ENCODE results near the gene PRAF2. TPM values are rescaled to one million over a fixed set of nuclear protein-coding genes. Genes with fewer than 3 reads are reported as not detected.

The PRAF2 gene
- total RNA-seq, 2 experiments from 2014 or later: 23.8 to 23.9 TPM

DNA sequence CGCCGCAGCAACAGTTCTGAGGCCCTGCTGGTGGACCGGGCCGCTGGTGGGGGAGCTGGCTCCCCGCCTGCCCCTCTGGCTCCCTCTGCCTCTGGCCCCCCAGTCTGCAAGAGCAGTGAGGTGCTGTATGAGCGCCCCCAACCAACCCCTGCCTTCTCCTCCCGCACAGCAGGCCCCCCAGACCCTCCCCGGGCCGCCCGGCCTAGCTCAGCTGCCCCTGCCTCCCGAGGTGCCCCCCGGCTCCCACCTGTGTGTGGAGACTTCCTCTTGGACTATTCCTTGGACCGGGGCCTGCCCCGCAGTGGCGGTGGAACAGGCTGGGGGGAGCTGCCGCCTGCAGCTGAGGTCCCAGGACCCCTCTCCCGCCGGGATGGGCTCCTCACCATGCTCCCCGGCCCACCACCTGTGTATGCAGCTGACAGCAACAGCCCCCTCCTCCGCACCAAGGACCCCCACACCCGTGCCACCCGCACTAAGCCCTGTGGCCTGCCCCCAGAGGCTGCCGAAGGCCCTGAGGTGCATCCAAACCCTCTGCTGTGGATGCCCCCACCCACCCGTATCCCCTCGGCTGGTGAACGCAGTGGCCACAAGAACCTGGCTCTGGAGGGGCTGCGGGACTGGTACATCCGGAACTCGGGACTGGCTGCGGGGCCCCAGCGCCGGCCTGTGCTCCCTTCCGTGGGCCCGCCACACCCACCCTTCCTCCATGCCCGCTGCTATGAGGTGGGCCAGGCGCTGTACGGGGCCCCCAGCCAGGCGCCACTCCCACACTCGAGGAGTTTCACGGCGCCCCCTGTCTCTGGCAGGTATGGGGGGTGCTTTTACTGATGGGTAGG is 6.3 kb downstream of the PRAF2 start:
- H3K4me1 Mint-ChIP-seq: no peaks in the 10 kb centered on the region
- POLR2A ChIA-PET: no interaction called here
- no peaks in the 10 kb centered on the region for H3K27me3 Mint-ChIP-seq
- no peaks in the 10 kb centered on the region for H3K9me3 Mint-ChIP-seq
- H3K27ac Mint-ChIP-seq: no peak overlapping the region
- no peak for DNase-seq
- no peak overlapping the region for H3K4me3 Mint-ChIP-seq
- H3K36me3 Mint-ChIP-seq: no peaks in the 10 kb centered on the region
- ATAC-seq (ENCODE audit: low read depth): no peak

DNA sequence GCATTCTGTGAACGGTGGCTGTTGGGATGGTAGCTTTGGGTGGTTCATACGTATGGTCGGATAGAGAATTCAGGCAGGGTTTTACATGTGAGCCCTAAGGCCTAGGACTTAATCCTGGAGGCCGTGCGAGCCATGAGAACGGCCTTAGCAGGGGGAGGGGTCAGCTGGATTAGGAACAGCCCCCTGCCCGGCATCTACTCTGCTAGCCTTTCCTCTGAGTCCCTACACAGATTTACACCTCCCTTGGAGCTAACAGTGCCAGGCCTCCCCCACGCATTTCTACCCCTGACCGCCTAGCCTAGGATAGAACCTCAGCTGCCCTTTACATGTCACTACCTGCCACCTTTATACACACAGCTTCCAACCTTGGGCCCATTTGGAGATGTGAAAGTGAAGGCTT is 7.1 kb downstream of the PRAF2 start:
- POLR2A ChIA-PET: no interaction called here
- ATAC-seq (ENCODE audit: low read depth): no peak
- Mint-ChIP-seq H3K27me3 (no peaks in the 10 kb centered on the region), H3K27ac (no peak overlapping the region), H3K4me1 (no peaks in the 10 kb centered on the region), H3K9me3 (no peaks in the 10 kb centered on the region), H3K4me3 (no peak overlapping the region), H3K36me3 (no peaks in the 10 kb centered on the region)
- no peak for DNase-seq

DNA sequence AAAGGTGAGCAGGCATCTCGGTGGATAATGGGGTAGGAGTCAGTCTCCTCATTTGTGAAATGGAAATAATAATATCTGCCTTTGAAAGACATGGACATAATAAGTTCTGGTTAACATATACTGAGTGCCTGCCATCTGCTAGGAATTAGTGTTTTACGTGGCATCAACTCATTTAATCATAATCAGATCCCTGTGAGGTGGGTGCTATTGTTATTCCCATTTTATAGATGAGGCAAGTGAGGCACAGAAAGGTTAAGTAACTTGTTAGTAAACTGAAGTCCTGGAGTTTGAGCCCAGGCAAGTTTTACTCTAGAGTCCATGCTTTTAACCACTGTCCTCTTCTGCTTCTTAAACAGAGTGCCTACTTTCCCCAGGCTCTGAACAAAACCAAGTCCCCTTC is 7.5 kb downstream of the PRAF2 start:
- Mint-ChIP-seq H3K4me3 (no peak overlapping the region), H3K4me1 (no peaks in the 10 kb centered on the region), H3K27me3 (no peaks in the 10 kb centered on the region), H3K9me3 (no peaks in the 10 kb centered on the region), H3K27ac (no peak overlapping the region), H3K36me3 (no peaks in the 10 kb centered on the region)
- POLR2A ChIA-PET: no interaction called here
- DNase-seq (no peak), ATAC-seq (ENCODE audit: low read depth) (no peak)

DNA sequence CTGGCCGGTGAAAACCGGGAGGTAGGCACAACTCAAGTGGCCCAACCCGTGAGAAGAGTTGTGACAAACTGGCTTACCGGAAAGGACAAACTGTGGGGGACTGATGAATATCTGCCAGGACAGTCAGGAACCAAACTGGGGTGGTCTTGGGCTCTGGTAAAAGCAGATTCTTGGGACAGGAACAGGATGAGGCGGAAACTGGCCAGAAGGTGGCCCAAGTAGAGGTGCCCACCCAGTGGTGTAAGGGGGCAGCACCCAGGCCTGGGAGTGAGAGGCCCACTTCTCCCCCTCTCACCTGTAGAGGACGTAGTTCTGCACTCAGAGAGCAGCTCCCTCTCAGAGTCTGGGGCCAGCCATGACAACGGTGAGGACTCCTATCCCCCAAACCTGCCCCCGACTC is 9.1 kb downstream of the PRAF2 start:
- ATAC-seq (ENCODE audit: low read depth) (no peak), DNase-seq (no peak)
- Mint-ChIP-seq H3K27me3 (no peaks in the 10 kb centered on the region), H3K9me3 (no peaks in the 10 kb centered on the region), H3K4me3 (no peak overlapping the region), H3K36me3 (no peaks in the 10 kb centered on the region), H3K27ac (no peak overlapping the region), H3K4me1 (no peaks in the 10 kb centered on the region)
- POLR2A ChIA-PET: interaction anchor here (0.6 kb wide), 1 partner anchor 65 kb away, joined by 3 read pairs; no protein-coding TSS in a partner anchor

DNA sequence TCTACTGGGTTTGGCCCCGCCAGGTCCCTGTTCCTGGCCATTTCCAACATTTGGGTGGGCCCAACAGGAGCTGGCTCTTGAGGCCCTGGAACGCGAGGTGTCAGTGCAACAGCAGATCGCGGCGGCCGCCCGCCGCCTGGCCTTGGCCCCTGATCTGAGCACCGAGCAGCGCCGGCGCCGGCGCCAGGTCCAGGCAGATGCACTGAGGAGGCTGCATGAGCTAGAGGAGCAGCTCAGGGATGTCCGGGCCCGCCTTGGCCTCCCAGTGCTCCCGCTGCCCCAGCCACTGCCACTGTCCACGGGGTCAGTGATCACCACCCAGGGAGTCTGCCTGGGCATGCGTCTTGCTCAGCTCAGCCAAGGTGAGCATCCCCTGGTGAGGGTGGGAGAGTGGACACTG is 9.5 kb downstream of the PRAF2 start:
- H3K27ac Mint-ChIP-seq: no peak overlapping the region
- no peaks in the 10 kb centered on the region for H3K27me3 Mint-ChIP-seq
- H3K9me3 Mint-ChIP-seq: no peaks in the 10 kb centered on the region
- DNase-seq (no peak), ATAC-seq (ENCODE audit: low read depth) (no peak)
- no peaks in the 10 kb centered on the region for H3K36me3 Mint-ChIP-seq
- no peak overlapping the region for H3K4me3 Mint-ChIP-seq
- POLR2A ChIA-PET: interaction anchor here (0.6 kb wide), 1 partner anchor 65 kb away, joined by 3 read pairs; no protein-coding TSS in a partner anchor
- no peaks in the 10 kb centered on the region for H3K4me1 Mint-ChIP-seq

DNA sequence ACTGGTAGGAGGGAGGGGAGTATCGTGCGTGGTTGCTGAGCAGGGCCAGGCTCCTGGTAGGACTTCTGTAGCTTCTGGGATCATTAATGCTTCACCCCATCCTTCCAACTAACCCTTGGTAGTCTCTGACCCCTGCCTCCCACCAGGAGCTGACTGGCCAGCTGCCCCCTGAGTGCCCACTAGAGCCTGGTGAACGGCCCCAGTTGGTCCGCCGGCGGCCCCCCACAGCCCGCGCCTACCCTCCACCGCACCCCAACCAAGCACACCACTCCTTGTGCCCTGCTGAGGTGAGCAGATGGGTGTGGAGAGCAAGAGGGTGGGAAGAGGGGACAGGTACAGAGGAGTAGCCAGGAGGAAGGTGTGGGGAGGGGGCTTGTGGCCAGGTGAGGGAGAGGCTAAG is 10.1 kb downstream of the PRAF2 start:
- Mint-ChIP-seq H3K27ac (no peak overlapping the region), H3K27me3 (no peaks in the 10 kb centered on the region), H3K4me3 (no peak overlapping the region), H3K9me3 (no peaks in the 10 kb centered on the region), H3K4me1 (no peaks in the 10 kb centered on the region), H3K36me3 (no peaks in the 10 kb centered on the region)
- no peak for DNase-seq
- POLR2A ChIA-PET: no interaction called here
- no peak for ATAC-seq (ENCODE audit: low read depth)

DNA sequence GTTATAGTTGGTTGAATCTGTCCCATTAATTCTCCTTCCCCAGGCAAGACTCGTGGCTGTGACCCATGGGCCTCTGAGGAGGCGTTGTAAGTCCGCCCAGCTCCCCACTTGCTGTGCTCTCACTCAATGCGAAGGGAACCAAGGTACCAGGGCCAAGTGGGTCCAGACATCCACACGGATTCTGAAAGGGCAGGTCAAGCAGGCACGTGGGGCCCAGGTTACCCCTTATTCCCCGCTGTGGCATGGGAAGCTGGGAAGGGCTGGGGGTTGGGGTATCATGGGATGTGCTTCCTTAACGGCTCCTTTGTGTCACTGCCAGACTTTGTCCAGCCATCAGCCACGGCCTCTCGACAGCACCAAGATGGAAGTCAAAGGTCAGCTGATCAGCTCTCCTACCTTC is 11.9 kb downstream of the PRAF2 start:
- no peaks in the 10 kb centered on the region for H3K27me3 Mint-ChIP-seq
- H3K4me1 Mint-ChIP-seq: no peaks in the 10 kb centered on the region
- no peak overlapping the region for H3K4me3 Mint-ChIP-seq
- no peaks in the 10 kb centered on the region for H3K9me3 Mint-ChIP-seq
- no peak overlapping the region for H3K27ac Mint-ChIP-seq
- no peak for DNase-seq
- no peak for ATAC-seq (ENCODE audit: low read depth)
- H3K36me3 Mint-ChIP-seq: no peaks in the 10 kb centered on the region
- POLR2A ChIA-PET: no interaction called here

DNA sequence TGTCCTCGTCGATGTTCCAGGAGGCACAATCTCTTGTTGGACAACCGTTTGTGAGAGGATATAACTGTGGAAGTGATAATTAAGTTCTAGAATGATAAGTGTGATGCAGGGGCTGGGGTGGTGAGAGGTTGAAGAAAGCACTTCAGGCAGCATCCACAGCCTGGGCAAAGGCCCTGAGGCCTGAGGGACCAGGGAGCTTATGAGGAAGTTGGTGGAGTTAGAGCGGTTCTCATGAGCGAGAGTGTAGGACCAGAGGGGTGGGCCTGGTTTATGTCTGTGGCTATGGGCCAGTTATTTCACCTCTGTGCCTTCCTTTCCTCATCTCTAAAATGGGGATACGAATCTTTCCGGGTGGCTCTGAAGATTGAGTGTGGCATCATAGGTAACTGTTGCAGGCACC is 12.3 kb downstream of the PRAF2 start:
- no peak overlapping the region for H3K27ac Mint-ChIP-seq

DNA sequence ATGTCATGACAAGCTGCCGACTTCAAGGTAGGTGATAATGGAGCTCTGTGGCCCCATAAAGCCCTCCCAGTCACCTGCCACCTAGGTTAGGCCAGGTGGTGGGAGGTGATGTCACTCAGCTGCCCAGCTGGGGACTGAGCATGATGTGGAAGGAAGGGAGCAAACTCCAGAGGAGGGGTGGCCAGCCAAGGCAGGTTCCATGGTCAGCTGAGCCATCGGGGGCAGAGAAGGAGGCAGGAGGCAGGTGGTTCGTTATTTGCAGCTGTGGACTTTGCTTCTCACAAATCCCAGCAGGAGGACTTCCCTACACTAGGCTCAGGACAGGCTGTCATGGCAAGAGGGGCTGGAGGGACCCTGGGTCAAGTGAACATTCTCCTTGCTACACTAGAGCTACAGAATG is 12.9 kb downstream of the PRAF2 start:
- no peaks in the 10 kb centered on the region for H3K36me3 Mint-ChIP-seq
- DNase-seq (no peak), ATAC-seq (ENCODE audit: low read depth) (no peak)
- no peaks in the 10 kb centered on the region for H3K27me3 Mint-ChIP-seq
- H3K27ac Mint-ChIP-seq: no peak overlapping the region
- no peaks in the 10 kb centered on the region for H3K4me1 Mint-ChIP-seq
- H3K9me3 Mint-ChIP-seq: no peaks in the 10 kb centered on the region
- POLR2A ChIA-PET: interaction anchor here (0.7 kb wide), 1 partner anchor 10 kb away, joined by 3 read pairs; no protein-coding TSS in a partner anchor
- H3K4me3 Mint-ChIP-seq: no peak overlapping the region

More for the DNA sequence above, 12.3 kb downstream of the PRAF2 start:
- Mint-ChIP-seq H3K4me1 (no peaks in the 10 kb centered on the region), H3K36me3 (no peaks in the 10 kb centered on the region), H3K27me3 (no peaks in the 10 kb centered on the region), H3K9me3 (no peaks in the 10 kb centered on the region), H3K4me3 (no peak overlapping the region)
- DNase-seq: no peak
- POLR2A ChIA-PET: no interaction called here
- ATAC-seq (ENCODE audit: low read depth): no peak

DNA sequence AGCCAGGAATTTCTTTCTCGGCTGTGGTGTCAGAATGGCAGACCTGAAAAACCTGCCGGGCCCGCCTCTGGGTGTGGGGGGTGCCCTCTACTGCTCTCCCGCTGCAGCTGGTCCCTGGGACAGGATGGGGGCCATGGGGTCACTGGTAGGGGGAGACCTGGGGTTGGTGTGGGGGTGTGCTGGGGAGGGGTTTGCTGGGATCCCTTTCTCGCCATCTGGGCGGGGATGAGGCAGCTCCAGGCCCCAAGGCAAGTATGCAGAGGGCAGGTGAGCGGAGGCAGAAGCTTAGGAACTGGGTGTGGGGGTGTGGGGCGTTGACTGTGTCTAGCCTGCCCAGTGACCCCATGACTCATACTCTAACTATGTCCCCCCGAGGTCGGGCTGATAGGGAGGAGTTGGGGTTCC is 14.1 kb downstream of the PRAF2 start:
- H3K9me3 Mint-ChIP-seq: no peaks in the 10 kb centered on the region
- H3K4me1 Mint-ChIP-seq: peaks cover 7% of the 10 kb centered on the region
- no peaks in the 10 kb centered on the region for H3K27me3 Mint-ChIP-seq
- DNase-seq (no peak), ATAC-seq (ENCODE audit: low read depth) (no peak)
- H3K4me3 Mint-ChIP-seq: no peak overlapping the region
- peaks cover 2% of the 10 kb centered on the region for H3K36me3 Mint-ChIP-seq
- no peak overlapping the region for H3K27ac Mint-ChIP-seq
- POLR2A ChIA-PET: no interaction called here

DNA sequence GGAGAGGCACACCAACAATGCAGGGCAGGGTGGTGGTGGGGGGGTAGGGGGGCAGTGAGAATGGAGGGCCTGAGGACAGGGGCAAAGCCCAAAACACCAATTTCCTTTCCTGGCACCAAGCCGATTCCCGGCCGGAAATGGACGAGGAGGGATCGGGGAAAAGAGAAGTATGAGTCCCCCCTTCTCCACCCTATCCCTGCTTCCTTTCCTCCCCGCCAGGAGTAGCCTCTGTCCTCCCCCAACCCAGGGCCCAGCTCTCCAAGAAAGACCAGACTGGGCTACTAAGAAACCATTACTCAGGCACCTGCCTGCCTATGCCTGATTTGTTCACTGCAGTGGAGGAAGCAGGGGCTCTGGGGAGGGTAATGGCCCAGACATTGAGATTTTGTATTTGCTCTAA is 14.6 kb downstream of the PRAF2 start:
- Mint-ChIP-seq H3K27me3 (no peaks in the 10 kb centered on the region), H3K4me1 (peaks cover 12% of the 10 kb centered on the region), H3K9me3 (no peaks in the 10 kb centered on the region), H3K36me3 (peaks cover 5% of the 10 kb centered on the region), H3K27ac (no peak overlapping the region), H3K4me3 (no peak overlapping the region)
- DNase-seq (no peak), ATAC-seq (ENCODE audit: low read depth) (no peak)
- POLR2A ChIA-PET: no interaction called here

DNA sequence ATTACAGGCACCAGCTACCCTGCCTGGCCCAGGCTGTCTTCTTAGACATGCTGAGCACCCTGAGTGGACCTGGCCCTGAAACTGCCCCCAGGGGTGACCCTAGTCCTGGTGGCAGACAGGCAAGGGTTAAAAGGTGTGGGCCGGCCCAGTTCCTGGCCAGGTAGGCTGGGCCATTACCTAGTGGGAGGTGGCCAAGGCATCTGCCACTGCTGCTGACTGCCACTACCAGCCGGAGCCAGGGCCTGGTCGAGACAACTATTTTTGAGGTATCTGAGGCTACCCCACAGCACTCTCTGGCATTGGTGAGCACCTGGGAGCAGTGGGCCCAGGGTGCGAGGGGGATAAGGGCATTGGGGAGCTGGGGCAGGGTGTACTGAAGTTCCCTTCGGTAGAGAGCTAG is 15.0 kb downstream of the PRAF2 start, which contains the start of gene CCDC120:
Gene CCDC120, plus strand, starts transcription at position 206 of the 400 bp plus-strand sequence. CDS start 3,043 bp downstream, outside the sequence.
- POLR2A ChIA-PET: no interaction called here
- H3K27ac Mint-ChIP-seq: no peak within 1 kb of the TSS

DNA sequence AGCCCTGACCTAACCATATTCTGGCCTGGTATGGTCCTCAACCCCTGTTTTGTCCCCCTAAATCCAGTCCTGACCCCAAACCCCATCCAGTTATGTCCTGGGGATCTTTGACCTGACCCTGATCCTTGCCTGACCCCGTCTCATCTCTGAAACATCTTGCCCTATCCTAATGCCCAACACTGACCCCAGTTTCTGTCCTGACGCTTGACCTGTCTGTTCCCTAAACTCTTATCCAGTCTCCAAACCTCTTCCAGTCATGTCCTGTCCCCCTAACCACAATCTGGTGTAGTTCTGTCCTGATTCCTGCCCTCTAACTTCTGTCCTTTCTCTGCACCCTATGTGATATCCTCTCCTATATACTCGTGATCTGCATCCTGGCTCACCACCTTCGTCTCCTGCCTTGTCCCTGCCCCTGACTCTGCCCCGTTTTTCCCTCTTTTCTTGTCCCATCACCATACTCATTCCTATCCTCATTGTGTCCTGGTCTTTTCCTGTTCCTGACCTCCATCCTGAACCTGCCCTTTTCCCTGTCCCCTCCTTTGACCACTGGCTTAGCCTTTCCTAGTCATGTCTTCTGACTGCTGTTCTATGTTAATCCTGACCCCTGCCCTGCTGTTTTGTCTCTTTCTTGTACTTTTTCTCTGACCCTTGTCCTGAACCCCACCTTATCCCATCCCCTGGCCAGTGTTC is 19.6 kb downstream of the PRAF2 start:
- Mint-ChIP-seq H3K4me1 (peaks cover 23% of the 10 kb centered on the region), H3K36me3 (peaks cover 5% of the 10 kb centered on the region), H3K9me3 (no peaks in the 10 kb centered on the region), H3K27ac (peak overlapping the region; percentile 90), H3K27me3 (no peaks in the 10 kb centered on the region), H3K4me3 (peak overlapping the region; percentile 86)
- ATAC-seq (ENCODE audit: low read depth) (no peak), DNase-seq (no peak)
- POLR2A ChIA-PET: no interaction called here

More for the DNA sequence above, 15.0 kb downstream of the PRAF2 start, which contains the start of gene CCDC120:
- Mint-ChIP-seq H3K27me3 (no peaks in the 10 kb centered on the region), H3K9me3 (no peaks in the 10 kb centered on the region), H3K4me1 (peaks cover 16% of the 10 kb centered on the region), H3K36me3 (peaks cover 5% of the 10 kb centered on the region), H3K4me3 (no peak within 1 kb of the TSS)
- no peak for ATAC-seq (ENCODE audit: low read depth)
- no peak for DNase-seq
